Neuron (in vitro differentiated cells): ENCODE data around the gene ESAM.

Experiments
- H2AFZ ChIP-seq: one replicate; pipeline ENCODE4 v1.6.1; 2013; ENCODE audit warnings: low read depth, mild to moderate bottlenecking, inconsistent platforms, low read length, moderate library complexity
- H3K27me3 ChIP-seq: one replicate; pipeline ENCODE4 v1.6.1; 2013; ENCODE audit warnings: low read length; ENCODE audit not compliant: insufficient read depth
- H3K36me3 ChIP-seq: one replicate; pipeline ENCODE4 v1.6.1; 2013; ENCODE audit warnings: low read length; ENCODE audit not compliant: insufficient read depth
- H3K4me1 ChIP-seq: one replicate; pipeline ENCODE4 v1.6.1; 2013; ENCODE audit warnings: low read length; ENCODE audit not compliant: insufficient read depth
- H3K4me3 ChIP-seq: 2 replicates; pipeline ENCODE4 v1.5.1; 2013; ENCODE audit warnings: mild to moderate bottlenecking, low read length, moderate library complexity
- H3K9me3 ChIP-seq: one replicate; pipeline ENCODE4 v1.6.1; 2013; ENCODE audit warnings: low read length

ESAM gene

DNA sequence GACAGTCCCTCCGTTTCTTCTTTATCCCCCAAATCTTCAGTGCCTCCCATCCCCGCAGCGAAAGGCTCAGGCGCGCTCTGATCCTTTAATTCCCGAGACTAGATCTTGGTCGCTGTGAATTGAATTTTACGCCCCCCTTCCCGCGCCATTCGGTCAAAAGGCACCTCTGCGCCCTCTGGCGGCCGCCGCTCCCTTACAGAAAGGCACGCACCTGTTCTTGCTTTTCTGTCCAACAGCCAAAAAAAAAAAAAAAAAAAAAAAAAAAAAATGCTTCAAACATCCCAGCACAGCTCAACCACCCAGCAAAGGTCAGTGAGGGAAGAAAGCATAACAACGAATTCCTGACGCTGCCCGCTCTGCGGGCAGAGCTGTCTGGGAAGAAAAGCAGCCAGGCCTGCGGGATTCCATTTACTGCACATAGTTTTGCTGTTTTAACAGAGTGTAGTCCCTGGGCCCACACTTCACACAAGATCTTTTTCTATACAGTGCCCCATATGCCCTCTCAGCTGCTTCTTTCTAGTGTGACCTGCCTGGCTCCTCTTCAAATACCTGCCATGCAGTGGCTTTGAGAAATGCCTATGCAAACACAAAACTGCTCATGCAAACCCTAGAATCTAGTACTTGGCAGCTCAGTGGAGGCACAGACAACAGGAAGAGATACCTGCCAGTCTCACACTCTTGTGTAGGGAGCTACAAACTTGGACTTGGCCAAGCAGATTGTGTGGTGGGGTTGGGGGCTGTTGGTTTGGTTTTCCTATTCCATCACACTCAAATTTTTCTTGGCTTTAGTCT, 1.3 kb upstream of the ESAM start:
- no peak overlapping the region for H2AFZ ChIP-seq
- H3K4me3 ChIP-seq, result no peak overlapping the region
- peaks cover 9% of the 10 kb centered on the region for H3K9me3 ChIP-seq
- peaks cover 43% of the 10 kb centered on the region for H3K36me3 ChIP-seq
- H3K4me1 ChIP-seq, result peaks cover 3% of the 10 kb centered on the region
- no peaks in the 10 kb centered on the region for H3K27me3 ChIP-seq

DNA sequence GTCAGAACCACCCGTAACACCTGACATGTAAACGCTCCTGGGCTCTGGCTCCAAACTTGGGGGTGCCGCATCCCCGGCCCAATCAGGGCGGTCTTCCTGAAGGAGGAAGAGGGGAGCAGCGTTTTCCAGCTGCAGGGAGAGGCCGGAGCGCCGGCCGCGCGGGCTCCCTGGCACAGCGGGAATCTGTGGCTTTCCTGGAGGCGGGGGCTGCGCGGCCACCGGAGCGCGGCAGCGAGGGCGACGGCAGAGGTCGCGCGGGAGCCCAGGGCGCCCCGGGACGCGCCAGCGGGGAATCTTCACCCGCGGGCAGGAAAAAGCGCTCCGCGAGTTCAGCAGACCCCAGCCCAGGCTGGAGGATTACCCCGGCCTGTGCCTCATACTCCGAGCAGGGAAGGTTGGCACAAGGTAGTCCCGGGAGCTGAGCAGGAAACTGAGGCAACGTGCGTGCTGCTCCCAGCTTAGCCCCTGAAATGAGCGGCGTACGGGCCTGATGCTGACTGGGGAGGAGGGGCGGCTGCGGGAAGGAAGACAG, 600 bp upstream of the ESAM start:
- H3K4me1 ChIP-seq, result peaks cover 3% of the 10 kb centered on the region
- peaks cover 9% of the 10 kb centered on the region for H3K9me3 ChIP-seq
- peaks cover 36% of the 10 kb centered on the region for H3K36me3 ChIP-seq
- no peak overlapping the region for H3K4me3 ChIP-seq
- H3K27me3 ChIP-seq, result no peaks in the 10 kb centered on the region
- no peak overlapping the region for H2AFZ ChIP-seq

DNA sequence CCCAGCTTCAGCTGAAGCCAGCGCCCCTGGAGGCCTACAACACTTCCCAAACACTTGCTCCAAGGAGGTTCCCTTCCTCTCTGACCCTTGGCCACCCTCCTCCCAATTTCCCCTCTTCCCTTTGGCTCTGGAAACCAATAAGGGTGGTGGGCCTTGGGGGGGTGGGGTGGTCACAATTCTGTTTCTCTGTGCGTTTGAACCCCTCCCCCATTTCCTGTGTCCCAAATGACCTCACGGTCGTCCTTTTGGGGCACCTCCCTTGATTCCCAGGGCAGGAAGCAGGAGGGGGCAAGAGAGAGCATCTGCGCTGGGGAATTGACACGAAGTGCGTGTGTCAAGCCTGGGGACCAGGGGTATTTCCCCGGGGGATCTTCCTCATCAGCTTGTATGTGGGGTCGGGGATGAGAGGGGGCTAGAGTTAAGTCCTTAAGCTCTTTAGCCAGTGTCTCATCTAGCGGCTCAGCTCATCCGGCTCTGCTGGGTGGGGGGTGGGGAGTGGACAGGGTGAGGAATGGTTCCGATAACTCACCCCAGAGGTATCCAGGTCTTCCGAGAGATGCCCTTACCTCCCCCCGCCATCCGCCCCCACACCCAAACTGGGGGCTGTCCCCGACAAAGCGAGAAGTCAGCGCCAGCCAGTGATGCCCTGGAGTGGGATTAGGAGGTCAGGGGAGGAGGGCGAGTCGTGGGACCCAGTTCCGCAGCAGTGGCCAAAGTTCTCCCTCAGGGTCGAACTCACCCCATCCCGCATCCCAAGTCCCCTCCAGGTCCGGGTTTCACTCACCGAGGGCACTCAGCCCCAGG, 587 bp downstream of the ESAM start:
- Histone ChIP-seq H3K9me3 (peaks cover 9% of the 10 kb centered on the region), H3K4me1 (peaks cover 3% of the 10 kb centered on the region), H2AFZ (no peak overlapping the region), H3K36me3 (peaks cover 24% of the 10 kb centered on the region), H3K4me3 (no peak overlapping the region), H3K27me3 (no peaks in the 10 kb centered on the region)

DNA sequence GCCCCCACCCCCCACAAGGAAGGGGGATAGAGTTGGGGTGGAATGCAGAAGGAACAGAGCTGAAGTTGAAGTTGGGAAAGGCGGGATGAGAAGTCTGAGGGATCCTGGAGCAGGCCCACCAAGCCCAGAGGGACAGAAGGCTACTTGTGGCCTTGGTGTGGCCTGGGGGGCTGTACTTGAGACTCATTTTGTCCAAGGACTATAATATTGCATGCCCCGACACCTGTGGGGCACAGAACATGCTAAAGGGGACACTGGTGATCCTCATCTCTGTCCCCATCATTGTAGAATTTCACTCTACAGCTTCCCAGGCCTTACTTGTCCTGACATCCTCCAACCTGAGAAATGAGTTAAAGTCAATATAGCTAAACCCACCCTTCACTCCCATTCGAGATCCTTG, 1.3 kb downstream of the ESAM start:
- Histone ChIP-seq H3K4me3 (no peak overlapping the region), H2AFZ (no peak overlapping the region), H3K36me3 (peaks cover 19% of the 10 kb centered on the region), H3K4me1 (peaks cover 3% of the 10 kb centered on the region), H3K9me3 (peaks cover 9% of the 10 kb centered on the region), H3K27me3 (no peaks in the 10 kb centered on the region)

- H3K4me3 ChIP-seq, result no peak overlapping the region
- no peaks in the 10 kb centered on the region for H3K27me3 ChIP-seq
These were observed 1.9 kb downstream of the ESAM start for GRCh38 chr11:124760205-124760652.

GRCh38 chr11:124759266-124760204, 2.6 kb downstream of the ESAM start:
- no peak overlapping the region for H2AFZ ChIP-seq
- peaks cover 9% of the 10 kb centered on the region for H3K9me3 ChIP-seq
- H3K27me3 ChIP-seq, result no peaks in the 10 kb centered on the region
- H3K36me3 ChIP-seq, result peaks cover 8% of the 10 kb centered on the region
- peaks cover 8% of the 10 kb centered on the region for H3K4me1 ChIP-seq
- no peak overlapping the region for H3K4me3 ChIP-seq

More at GRCh38 chr11:124760205-124760652, 1.9 kb downstream of the ESAM start:
- Histone ChIP-seq H2AFZ (no peak overlapping the region), H3K36me3 (peaks cover 14% of the 10 kb centered on the region), H3K4me1 (peaks cover 3% of the 10 kb centered on the region), H3K9me3 (peaks cover 9% of the 10 kb centered on the region)

DNA sequence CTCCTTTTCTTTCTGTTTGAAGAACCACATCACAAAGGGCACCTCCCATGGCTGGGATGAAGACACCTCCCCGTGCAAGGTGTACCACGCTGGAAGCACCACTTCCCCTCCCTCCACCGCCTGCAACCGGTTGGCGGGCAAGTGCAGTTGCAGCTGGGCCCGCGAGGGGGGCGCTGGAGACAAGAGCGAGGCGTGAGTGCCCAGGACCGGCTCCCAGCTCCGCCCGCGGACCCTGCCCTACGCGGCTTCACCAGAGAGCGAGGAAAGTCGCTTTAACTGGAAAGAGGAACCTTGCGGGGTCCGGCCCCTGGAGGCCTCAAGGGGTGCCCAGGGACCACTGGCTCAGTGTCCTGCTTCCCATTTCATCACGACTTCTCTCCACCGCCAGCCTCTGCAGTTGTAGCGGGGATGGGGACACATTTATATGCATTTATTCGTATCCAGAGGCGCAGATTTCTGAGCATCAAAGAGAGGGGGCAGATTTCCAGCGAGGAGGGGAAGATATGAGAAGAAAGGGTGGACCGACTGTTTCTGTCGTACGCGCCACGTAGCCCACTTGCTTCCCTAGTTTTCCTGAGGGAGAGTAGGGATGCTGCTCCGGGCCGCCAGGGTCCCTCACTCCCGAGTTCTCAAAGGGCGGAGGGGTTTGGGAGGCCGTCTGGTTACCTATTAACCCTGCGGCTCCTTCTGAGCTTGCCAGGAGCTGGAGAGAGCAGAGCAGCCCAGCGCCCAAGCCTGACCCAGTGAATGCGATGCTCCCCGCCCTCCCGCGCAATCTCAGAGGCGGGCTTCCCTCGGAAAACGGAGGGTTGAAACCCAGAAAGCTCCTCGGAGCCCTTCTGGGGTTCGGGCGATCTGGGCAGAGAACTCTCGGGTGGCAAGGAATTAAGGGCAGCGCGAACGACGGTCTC, 3.5 kb downstream of the ESAM start:
- Histone ChIP-seq H3K4me3 (no peak overlapping the region), H3K9me3 (peaks cover 9% of the 10 kb centered on the region), H3K27me3 (no peaks in the 10 kb centered on the region), H3K36me3 (no peaks in the 10 kb centered on the region), H3K4me1 (peaks cover 7% of the 10 kb centered on the region), H2AFZ (no peak overlapping the region)

GRCh38 chr11:124757320-124757719, 4.8 kb downstream of the ESAM start:
- Histone ChIP-seq H3K27me3 (no peaks in the 10 kb centered on the region), H3K36me3 (no peaks in the 10 kb centered on the region), H3K9me3 (peaks cover 7% of the 10 kb centered on the region), H2AFZ (no peak overlapping the region), H3K4me3 (no peak overlapping the region), H3K4me1 (peaks cover 7% of the 10 kb centered on the region)

DNA sequence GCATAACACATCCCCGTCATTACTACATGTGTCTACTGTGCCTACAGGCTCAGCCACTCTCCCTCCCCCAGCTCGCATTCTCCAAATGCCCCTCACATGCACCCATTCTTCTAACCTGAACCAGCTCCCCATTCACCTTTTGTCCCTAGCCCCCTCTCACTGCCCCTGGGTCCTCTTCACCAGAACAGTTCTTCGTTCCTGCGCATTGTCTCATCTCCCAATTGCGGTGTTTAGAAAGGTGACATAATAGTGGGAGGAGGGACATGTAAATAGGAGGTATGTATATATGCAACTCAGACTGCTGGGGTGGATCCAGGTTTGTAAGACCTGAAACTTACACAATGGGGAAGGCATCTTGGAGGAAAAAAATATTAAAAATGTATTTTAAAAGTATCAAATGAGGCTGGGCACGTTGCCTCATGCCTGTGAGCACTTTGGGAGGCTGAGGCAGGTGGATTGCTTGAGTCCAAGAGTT, 5.3 kb downstream of the ESAM start:
- Histone ChIP-seq H3K4me3 (no peak overlapping the region), H3K36me3 (no peaks in the 10 kb centered on the region), H3K27me3 (no peaks in the 10 kb centered on the region), H3K9me3 (peaks cover 7% of the 10 kb centered on the region), H2AFZ (no peak overlapping the region), H3K4me1 (peaks cover 7% of the 10 kb centered on the region)

DNA sequence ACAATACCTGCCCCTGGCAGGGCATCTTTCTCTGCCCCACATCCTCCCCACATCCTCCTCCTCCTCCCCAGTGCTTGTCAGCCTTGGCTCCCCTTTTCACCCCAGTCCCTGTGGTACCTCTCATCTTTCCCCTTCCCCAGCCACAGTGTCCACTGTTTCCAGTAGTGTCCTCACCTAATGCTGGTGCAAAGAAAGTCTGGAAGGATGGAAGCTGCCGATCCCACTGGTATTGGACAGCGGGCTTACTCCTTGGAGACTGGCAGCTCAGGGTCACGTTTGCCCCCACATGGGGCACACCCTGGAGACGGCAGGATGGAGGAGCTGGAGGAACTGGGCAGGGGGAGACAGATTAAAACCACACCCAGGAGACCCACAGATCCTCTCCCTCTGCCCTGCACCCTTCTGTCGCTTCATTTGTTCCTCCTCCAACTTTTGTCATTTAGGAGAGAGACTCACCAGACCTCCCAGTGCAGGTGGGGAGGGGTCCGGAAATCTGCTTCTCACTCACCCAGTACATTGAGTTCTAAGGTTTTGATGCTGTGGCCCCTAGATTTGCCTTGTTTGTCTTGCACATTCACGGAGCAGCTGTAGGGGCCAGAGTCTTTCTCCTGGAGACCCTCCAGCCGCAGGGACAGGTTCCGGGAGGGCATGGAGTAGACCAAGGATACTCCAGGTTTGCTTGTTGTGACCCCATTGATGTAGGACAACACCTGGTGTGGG, 5.9 kb downstream of the ESAM start:
- Histone ChIP-seq H3K36me3 (no peaks in the 10 kb centered on the region), H2AFZ (no peak overlapping the region), H3K4me1 (peaks cover 7% of the 10 kb centered on the region), H3K4me3 (no peak overlapping the region), H3K27me3 (no peaks in the 10 kb centered on the region), H3K9me3 (peaks cover 7% of the 10 kb centered on the region)

DNA sequence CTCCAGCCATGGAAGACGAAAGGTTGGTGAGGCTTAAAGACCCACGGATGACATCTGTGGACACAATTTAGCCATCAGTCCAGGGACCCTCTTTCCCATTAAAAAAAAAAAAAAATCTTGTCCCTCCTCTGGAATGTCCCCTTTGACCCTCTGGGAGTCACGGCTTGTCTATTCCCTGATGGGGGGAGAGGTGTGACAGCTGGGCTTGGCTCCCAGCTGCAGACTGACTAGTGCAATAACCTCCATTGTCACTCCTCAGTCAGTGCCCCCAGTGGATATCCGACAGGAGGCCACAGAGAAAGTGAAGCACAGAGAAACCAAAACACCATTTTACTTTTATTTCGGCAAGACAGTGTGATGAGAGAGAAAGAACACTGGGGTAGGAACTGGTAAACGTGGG, 7.4 kb downstream of the ESAM start:
- peaks cover 7% of the 10 kb centered on the region for H3K4me1 ChIP-seq
- peaks cover 4% of the 10 kb centered on the region for H3K9me3 ChIP-seq
- H3K36me3 ChIP-seq, result no peaks in the 10 kb centered on the region
- H2AFZ ChIP-seq, result no peak overlapping the region
- H3K27me3 ChIP-seq, result no peaks in the 10 kb centered on the region
- H3K4me3 ChIP-seq, result no peak overlapping the region
